Measurements from ENCODE around the gene PROX2.

Gene PROX2

DNA sequence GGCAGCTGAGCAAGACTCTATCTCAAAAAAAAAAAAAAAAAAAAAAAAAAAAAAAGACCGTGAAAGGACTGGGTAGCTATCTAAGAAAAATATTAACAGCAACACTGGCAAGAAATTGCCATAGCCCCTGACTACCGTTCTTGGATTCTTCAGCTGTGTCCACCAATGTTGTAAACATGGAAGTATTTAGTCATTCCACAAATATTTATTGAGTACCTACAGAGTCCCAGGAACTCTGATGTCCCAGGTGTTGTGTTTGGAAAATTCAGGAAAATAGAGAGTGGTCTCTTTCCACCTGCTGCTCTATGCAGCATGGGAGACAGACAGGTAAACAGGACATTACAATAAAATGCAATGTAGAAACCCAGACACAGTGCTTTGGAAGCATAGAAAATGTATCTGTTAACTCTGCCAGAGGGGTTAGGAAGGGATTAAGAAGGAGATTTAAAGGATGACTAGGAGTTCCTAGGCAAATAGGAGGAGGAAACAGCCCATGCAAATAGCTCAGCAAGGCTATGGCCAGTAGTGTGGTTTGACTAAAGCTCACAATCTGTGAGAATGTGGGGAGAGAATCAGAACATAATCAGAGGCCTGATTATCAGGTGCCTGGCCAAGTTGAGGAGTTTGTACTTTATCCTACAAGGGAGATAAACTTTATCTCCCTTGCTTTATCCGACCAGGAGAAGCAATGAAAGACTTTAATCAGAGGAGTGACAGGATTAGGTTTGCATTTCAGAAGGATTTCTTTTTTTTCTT, 3.7 kb upstream of the PROX2 start:
- no peak for DNase-seq (ENCODE audit: low read depth)

DNA sequence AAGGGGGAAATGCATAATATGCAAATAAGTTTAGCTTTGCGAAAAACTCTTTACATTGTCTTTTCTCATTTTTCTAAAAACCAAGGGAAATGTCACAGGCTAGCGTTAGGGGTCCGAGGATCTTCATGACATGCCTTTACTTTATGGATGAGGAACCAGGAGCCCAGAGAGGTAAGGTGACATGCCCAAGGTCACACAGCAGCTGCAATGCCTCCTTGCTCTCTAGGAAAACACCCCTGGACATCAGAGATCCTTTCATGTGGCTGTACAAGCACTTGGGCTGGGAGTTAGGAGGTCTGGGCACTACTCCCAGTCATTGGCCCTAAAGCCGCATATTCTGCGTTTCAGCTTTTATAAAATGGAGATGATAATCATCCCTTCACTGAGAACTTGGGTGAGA, 741 bp downstream of the PROX2 start:
- no peak for DNase-seq (ENCODE audit: low read depth)

DNA sequence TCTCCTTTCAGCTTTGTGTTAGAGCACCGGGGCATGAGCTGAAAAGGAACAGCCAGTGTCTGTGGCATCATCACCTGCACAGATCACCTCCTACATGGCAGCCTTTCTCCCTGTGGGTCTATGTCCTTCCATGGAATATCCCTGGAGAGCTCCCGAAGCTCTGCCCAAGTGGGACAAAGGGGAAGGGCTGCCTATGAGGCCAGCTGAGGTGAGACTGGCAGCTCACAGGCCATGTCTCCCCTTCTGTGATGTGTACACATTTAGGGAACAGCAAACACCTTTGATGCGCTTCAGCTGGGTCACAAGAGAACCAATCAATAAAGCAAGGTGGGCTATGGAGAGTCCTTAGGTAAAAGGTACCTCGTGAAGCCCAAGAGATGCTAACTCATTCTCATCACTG, 4.1 kb downstream of the PROX2 start:
- DNase-seq (ENCODE audit: low read depth), result no peak

DNA sequence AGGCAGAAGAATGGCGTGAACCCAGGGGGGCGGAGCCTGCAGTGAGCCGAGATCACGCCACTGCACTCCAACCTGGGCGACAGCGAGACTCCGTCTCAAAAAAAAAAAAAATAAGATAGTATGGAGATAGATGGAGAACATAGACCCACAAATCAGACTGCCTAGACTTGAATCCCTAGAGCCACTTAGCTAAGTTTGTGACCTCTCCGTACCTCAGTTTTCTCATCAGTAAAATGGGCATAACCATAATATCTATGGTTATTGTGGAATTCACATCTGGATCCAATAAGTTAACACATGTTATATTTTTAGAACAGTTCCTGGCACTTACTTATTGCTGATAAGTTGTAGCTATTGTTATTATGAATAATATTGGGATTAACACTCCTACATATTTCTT, 7.2 kb downstream of the PROX2 start:
- DNase-seq (ENCODE audit: low read depth), result no peak

DNA sequence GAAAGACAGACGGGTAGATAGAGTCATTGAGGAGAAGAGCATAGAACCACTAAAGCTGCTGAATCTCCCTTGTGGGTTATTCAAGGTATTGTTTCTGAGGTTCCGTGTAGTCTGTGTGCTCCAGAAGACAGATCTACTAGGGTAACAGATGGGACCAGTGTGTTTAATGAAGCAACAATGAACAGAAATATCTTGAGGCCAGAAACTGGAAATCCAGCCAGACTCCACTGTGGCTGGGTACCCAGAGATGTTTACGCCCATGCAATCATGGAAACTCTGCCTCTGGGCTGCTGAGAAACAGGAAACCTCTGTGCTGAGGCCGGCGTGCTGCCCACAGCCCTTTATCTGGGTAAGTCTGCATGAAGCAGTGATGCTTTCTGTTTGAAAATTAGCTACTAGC, 8.3 kb downstream of the PROX2 start:
- no peak for DNase-seq (ENCODE audit: low read depth)

DNA sequence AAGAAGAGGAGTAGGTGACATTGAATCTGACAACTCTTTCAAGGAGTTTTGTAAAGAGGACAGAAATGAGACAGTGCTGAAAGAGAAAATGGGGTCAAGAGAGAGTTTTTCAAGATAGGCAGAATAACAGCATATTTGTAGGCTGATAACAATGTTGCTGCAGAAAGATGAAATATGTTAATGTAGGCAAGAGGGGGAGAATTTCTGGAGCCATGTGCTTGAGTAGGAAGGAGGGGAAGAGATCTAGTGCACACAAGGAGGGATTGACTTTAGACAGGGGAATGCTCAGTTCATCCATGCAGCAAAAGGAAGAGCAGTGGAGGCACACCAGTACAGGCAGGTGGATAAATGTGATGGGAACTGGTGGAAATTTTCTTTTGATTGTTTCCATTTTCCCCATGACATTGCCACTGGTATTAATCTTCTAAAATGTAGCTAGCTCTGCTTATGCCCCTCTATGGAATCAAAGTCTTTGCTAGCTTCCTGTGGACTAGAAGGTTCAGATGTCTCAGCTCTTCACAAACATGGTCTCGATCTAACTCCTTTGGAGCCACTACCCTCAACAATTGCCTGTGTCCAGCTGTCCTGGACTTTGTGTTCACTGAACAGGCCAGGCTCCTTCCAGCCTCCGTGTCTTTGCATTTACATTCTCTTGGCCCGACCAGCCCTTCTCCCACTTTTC, 9.1 kb downstream of the PROX2 start:
- DNase-seq (ENCODE audit: low read depth), result no peak

DNA sequence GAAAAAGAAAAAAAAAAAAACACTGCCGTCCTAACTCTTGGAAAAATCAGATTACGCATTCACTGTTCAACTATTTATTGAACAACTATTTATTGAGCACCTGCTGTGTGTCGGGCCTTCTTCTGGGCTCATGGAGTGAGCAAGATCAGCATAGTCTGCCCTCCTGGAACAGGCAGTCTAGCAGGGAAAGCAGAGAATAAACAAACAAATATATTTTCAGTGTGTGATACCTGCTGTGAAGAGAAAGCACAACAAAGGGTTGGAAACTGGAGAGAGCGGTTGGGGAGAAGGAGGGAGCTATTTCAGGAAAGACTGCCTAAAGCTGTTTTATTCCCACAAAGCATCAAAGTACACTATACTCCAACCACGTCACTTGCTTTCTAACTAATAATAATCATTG, 10.8 kb downstream of the PROX2 start:
- DNase-seq (ENCODE audit: low read depth), result no peak

DNA sequence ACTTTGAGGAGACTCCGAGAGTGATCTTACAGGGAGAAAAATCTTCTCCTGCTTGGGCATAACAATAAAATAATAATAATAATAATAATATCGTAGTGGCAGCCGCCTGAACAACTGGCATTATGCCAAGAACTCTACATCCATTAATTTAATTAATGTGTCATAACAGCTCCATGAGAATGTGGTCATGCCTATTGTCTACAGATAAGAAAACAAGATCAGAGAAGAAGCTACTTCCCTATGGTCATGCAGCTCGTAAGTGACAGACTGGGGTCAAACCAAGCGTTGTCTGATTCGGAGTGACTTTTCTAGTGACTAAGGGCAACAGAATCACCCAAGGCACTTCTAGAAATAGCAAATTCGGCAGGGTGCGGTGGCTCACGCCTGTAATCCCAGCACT, 11.7 kb downstream of the PROX2 start:
- no peak for DNase-seq (ENCODE audit: low read depth)

DNA sequence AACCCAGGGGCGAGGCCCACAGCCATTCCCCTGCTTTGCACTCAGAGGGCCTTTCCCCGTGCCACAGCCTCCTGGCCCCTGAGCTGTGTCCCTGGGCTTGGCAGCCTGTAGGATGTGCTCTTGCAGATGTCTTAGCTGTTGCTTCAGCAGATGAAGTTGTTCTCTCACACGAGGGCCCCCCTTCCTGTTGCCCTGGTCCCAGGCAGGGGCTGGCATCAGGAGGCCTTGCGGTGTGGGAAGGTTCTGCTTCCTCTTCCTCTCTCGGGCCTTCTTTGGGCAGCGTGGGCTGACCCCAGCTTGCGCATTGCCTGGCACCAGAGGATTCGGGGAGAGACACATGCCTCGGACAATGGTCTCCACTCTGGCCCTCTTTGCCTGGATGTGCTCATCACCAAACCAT, 12.7 kb downstream of the PROX2 start:
- no peak for DNase-seq (ENCODE audit: low read depth)

DNA sequence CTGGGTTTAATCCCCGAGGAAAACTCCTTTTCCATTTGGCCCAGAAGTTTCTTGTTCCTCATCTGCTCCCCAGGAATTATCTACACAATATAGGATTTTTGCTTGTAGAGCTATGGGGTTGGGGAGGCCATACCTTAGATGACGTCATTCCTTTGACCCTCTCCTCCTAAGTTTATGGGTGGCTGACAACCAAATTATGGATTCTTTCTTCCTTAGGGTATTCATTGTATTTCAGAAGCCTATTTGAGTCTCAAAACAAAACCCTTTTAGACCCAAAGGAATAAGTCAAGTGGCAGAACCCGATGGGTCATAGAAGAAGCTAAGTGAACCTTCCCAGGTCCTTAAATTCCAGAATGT, 14.2 kb downstream of the PROX2 start:
- DNase-seq (ENCODE audit: low read depth), result no peak

DNA sequence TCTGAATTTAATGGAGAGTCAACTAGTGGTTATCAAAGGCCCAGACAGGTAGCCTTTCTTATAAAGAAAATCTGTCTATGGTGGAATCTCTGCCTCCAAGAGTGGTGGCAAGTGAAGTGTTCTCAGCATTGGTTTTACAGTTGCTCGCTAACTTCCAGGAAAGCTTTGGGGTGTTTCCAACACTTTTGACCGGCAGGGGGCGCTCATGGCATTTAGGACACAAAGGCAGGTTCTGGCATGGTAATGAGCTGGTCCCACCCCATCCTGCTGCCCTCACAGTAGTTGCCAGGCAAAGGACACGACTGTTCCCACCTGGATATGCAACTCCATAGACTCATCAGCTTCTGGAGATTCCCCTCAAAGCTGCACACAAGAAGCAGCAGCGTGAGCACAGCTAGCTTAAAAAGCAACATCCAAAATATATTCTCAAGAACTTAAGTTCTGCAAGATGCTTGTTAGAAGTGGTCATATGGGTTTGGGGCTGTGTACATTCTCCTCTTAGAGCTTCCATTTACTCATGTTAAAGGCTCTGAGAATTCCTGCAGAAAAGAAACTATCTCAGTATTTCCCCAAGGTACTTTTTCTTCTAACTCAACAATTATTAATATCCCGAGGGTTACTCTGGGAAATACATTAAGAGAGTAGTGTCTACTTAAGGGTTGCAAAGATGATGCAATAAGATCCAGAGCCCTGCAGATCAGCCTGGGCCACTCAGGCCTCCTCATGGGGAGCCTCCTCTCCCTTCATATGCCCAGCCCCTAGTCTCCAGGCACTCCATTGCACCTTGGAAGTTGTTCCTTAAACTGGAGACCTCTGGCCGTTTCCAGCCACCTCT, 14.8 kb downstream of the PROX2 start:
- DNase-seq (ENCODE audit: low read depth), result peak; percentile 64

DNA sequence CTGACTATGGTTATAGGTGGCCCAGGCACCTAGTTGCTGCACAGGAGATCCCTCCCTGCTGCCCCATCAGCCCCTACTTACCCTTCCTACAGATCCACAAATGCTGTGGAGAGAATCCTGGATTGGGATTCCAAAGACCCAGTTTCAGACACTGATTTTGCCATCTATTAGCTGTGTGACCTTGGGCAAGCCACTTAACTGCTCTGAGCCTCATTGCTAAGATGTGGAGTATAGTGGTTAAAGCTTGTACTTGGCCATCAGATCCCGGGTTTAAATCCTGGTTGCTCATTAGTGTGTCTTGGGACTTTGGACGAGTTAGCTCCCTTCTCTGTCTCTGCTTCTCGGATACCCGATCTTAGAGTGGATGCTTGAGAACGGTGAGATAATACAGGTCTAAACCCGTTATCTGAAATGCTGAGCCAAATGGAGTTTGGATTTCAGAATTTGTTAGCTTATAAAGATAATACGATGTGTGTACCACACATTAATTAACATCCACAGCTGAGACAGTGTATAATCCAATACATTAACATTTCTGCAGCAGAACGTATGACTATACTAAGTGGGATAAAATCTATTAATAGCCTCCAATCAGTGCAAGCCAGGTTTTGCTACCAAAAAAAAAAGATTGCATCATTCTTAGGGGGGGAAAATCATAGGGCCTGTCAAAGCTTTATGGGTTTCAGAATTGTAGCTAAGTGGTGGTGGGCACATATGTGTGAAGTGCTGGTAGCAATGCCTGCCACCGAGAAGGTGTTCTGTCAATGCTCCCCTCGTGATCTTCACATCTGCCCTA, 16.0 kb downstream of the PROX2 start:
- no peak for DNase-seq (ENCODE audit: low read depth)

DNA sequence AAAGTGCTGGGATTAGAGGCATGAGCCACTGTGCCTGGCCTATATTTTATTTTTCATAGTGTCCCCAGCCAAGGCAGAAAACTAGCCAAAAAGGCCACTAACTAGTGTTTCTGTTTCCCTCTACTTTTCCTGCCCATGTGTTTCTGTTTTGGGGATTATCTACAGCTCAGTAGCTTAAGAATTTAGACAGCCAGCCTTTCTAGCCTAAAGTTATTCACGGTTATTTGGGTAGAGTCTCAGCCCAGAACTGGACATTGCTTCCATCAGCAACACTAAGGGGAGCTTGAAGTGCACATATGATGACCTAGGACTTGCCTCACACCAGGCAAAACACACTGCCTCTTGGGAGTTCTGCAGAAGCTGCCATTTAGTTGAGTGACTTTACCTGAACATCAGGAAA, 17.9 kb downstream of the PROX2 start:
- DNase-seq (ENCODE audit: low read depth), result no peak

DNA sequence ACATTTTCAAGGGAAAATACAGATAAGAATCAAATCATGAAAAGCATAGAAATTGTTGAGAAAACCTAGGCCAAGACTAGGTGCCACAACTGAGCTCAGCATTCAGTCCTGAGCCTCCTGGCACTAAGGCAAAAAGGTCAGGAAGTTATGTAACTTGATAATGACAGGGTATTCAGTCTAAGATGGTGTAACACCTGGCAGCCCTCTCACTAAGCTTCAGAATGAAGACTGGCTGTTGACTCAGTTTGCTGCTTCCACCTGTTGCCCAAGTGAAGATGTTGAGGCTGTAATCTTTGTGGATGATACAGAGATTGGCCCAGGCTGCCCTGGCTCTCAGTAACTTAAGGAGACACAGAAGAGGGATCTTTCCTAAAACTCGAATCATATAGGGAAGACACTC, 19.6 kb downstream of the PROX2 start:
- no peak for DNase-seq (ENCODE audit: low read depth)

DNA sequence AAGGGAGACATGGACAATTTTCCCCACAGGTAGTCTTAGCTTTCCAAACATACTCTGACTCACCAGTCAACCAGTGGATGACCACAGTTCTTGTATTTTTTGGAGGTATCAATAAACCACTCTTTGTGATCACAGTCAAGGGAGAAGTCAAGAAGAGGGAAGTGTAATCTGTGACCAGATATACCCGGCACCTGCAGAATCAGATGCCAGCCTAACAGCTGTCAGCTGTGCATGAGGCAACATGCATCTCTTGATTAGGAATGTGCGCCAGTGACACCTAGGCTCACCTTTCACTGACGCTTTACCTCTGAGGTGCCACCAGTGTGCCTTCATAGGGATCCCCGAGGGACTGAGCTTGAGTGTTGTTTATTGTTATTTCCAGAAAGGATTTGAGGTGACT, 20.0 kb downstream of the PROX2 start:
- no peak for DNase-seq (ENCODE audit: low read depth)

DNA sequence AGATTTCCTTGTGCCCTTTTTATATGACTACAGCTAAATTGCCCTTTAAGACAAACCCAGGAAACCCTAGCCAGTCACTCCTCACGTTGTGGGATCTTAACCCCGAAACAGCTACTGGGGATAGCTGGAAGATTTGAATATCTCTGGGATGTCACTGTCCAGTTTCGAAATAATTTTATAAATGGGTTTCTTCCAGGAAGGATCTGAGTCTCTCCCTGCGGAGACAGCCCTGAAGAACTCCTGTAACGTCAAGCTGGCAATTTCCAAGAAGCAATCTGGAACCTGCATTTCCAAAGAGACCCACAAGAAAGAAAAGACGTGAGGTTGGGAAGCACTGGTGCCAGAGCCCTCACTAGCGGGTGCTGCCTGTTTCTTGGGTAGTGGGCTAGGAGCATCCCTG, 20.9 kb downstream of the PROX2 start:
- DNase-seq (ENCODE audit: low read depth), result no peak

DNA sequence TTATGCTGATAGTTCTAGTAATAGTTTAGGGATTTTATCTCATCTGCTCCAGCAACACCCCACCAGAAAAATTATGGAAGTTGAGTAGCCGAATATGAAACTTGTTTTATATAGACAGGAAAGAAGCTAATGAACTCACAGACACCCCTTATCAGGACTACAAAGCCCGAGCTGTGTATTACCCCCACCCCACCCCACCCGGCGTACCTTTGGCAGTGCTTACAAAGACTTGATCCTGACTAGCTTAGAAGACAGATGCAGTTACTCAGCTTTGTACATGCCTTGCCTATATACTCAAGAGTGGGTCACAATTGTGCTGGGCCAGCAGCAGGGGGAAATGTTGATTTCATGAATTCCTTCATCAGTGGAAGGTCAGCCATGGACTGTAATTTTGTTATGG, 22.4 kb downstream of the PROX2 start:
- no peak for DNase-seq (ENCODE audit: low read depth)

DNA sequence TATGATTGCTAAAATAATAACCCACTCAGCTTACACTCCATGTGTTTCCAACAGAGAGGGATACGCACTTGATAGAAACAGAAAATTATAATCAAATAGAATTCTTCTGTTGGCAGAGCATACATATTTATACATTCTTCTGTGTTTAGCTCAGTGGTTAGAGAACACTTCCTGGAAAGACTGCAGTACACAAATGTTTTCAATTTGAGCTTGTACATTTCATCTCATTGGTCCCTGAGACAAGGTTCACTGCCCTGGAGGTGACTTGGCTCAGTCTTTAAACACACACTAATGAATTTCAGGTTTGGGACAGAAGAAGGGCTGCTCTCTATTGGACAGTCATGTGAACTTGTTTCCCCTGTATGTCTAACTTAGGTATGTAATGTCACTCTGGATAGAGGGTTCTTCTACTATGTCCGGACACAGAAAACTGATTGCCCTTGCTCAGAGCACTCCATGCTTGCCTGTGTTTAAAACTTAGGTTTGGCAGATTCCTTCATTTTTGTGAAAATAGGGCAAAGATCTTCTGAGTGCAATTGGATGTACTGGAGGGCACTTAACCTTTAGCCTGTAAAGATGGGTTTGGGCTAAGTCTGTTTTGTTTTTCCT, 22.9 kb downstream of the PROX2 start:
- no peak for DNase-seq (ENCODE audit: low read depth)

DNA sequence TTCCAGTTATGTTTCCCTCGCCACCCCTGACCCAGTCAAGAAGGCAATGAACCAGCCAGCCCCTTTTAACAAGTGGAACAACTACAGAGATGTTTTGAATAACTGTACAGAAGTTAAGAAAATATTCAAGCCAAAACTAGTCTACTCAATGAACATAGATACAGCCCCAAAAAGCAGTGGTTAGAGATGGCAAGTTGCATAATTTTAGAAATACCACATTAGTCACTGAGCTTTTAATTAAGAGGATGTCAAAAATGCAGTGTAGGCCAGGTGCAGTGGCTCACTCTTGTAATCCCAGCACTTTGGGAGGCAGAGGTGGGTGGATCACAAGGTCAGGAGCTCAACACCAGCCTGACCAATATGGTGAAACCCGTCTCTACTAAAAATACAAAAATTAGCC, 27.2 kb downstream of the PROX2 start:
- DNase-seq (ENCODE audit: low read depth), result no peak

DNA sequence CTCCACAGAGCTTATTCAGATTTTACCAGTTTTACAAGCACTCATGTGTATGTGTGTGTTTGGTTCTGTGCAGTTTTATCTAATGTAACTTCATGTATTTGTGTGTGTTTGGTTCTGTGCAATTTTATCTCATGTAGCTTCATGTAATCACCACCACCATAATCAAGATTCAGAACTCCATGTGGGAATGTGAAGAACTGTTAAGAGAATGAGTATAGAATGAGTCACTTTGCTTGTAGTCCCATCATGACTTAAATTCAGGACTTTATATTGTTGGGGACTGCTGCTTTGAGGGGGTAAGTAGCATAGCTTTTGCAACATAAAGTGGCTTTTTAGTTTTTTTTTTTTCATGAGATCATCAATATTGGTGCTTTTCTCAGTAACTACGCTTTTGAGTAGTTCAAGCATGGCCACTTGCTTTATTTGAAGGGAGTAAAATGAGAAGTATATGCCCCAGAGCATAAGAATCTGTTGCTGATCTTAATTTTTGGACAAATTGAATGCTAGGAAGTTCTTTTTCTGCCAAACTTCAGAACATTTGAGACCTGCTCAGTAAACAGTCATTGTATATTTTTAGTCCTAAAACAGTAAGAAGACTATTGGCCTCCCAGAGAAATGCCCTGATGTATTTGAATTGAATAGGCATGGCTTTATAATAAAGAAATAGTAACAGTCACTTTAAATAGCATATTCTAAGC, 28.8 kb downstream of the PROX2 start:
- DNase-seq (ENCODE audit: low read depth), result no peak

DNA sequence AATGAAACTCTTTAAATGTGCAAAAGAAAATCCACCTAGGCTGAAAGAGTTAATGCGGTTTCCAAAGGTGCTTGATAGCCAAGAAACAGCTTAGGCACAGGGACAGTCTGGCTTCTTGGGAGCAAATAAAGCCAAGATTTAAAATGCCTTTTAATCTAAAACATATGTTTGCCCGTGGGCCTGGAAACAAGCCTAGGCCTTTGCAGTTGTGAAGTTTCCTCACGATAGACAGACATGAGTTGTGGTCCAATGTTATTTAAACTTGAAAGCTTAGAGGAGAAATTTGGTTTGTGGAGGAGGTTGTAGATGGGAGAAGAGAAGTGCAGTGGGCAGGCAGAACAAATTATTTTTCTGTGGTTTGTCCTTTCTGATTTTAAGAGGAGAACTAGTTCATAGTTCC, 29.8 kb downstream of the PROX2 start:
- no peak for DNase-seq (ENCODE audit: low read depth)
